GM19193 (cell line): ENCODE results near the gene CRIP1.

ENCODE experiments used
- POLR2A ChIP-seq: IDR thresholded peaks from 4 replicates; pipeline ENCODE4 v1.6.1; 2011; ENCODE audit not compliant: insufficient read depth, insufficient read length; ENCODE audit errors: extremely low read depth

CRIP1 gene

GRCh38 chr14:105472486-105472991 lies 14.1 kb upstream of the CRIP1 start:
- no peak for TF ChIP-seq POLR2A

DNA sequence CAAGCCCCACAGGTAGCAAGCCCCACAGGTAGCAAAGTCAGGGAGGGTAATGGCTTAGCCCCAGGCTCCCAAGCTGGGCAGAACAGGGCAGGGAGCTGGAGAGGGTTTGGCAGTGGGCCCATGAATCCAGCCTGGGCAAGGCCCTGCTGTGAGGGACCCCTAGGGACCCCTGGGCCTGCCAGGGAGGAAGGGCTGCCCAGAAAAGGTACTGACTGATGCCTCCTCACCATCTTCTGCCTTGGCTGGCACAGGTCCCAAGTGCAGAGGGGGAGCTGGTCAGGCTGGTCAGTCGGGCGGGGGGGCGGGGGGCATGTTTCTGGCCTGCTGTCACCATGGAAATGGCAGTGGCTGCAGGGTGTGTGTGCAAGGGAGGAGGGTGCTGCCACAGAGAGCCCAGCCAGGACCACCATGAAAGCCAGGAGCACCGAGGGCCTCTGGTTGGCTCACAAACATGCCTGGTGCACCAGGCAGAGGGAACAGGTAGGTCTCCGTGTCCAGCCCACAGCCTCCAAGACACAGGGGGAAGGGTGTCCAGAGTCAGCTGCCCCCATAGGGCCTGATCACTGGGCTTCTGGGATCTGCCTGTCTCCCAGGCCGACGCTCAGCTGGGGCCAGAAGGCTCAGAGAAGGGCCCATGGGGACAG lies 13.5 kb upstream of the CRIP1 start:
- no peak for TF ChIP-seq POLR2A

- TF ChIP-seq POLR2A: no peak
Observed at GRCh38 chr14:105473677-105474482, 12.8 kb upstream of the CRIP1 start.

- TF ChIP-seq POLR2A: no peak
Observed at GRCh38 chr14:105474483-105475268, 12.0 kb upstream of the CRIP1 start, which contains the start of gene CRIP2. TSS of gene CRIP2 (plus strand) at chr14:105474821. CDS start at chr14:105474863, 42 bp downstream.

DNA sequence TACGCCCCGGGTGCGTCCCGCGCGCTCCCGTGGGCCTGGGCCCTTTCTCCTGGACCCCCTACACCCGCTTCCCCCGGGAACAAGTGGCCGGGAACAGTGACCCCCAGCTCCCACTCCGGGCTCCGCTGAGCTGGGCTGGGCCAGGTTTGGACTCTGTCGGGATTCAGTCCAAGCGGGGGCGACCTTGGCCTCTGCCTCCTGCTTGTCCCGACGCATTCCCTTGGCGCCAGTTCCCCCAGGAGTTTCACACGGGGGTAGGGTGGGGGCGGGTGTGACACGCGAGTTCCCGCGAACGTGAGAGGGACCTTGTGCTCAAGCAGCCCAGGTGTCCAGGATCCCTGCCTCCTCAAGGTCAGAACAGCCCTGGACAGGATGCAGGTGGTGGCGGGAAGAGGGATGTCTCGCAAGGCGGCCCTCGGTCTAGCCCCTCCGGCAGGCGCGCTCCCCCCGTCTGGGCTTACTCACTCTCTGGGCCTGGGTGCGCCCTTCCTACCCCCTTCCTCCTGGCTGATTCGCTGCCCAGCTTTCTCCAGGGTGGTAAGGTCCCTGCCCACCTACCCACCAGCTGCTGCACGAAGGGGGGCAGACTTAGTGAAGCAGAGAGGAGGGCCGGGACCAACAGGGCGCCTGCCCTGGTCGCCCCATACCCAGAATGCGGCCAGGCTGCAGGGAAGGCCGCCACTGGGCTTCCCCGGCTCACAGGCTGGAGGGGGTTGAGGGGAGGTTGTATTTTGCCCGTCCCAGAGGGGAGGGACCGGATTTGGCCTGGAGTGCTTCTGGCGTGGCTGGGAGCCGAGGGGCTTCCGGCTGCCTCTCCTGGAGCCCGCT lies 11.2 kb upstream of the CRIP1 start:
- TF ChIP-seq POLR2A: no peak

DNA sequence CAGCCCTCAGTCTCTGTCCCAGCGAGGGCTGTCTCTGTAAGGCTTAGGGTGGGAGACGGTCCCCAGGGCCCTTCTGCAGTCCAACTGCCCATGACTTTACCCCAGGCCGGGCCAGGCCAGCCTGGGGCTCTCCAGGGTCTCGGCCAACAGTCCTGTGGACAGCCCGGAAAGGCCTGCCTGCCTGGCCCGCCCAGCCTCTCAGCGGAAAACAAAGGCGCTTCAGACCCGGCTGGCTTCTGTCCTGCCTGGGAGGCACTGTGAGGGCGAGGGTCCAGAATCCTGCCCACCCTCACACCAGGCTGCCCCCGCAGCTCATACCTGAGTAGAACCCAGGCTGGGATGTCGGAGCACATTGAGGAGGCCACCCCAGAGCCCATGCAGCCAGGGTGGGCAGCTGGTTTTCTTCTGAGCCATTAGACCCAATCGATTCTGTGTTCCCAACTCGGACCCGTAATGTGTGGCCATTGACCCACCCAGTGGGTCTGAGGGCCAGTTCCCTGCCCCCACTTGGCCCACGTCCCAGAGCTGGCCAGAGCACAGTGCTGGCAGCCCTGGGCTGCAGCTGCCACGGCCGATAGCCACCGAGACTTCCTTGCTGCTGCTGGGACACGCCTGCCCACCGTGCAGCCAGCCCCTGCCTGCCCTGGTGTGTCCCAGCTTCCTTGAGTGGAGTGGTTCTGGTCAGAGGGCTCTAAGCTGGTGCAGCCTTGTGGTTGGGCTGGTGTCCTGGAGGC lies 10.4 kb upstream of the CRIP1 start:
- no peak for TF ChIP-seq POLR2A

- no peak for TF ChIP-seq POLR2A
Observed at GRCh38 chr14:105476831-105477659, 9.6 kb upstream of the CRIP1 start.

- no peak for TF ChIP-seq POLR2A
Observed at GRCh38 chr14:105477660-105478397, 8.9 kb upstream of the CRIP1 start.

GRCh38 chr14:105478398-105479251 lies 8.1 kb upstream of the CRIP1 start:
- no peak for TF ChIP-seq POLR2A

- no peak for TF ChIP-seq POLR2A
Observed at GRCh38 chr14:105479431-105480158, 7.1 kb upstream of the CRIP1 start.
